ENCODE measurements around the gene HSF4.

HSF4 gene

DNA sequence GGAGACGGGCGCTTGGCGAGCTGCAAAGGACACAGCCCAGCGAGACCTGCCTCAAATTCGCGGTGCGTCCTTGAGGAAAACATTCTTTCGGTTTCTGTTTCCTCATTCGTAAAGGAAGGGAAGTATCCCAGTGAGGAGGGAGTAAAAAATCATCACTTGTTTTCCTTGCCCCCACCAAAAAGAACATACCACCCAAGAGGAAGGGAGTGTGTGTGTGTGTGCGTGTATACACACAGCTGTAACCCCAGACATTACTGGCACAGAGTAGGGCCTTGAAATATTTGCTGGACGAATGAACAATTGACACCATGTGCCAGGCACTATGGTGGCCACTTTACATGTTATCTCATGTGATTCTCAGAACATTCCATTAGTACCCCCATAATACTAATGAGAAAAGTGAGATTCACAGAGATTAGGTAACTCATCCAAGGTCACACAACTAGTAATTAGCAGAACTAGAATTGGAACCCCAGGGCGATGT is 21.1 kb downstream of the HSF4 start:
- no peak for DNase-seq

DNA sequence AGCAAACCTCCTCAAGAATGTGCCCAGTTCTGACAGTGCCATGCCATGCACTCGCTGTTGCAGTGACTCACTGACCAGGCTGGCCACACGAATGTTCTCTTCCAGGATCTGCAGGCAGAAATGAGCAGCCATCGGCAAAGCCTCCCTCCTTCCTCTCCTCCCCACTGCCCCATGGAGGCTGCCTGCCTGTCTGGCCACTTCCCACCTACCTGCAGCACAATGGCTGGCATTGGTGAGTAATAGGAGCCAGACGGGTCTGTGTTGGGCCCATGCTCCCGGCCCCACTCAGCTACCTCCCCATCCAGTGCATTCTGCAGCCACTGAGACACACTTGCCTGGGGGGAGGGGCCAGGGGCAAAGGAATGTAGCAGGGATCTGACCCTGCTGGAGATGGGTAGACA is 22.0 kb downstream of the HSF4 start:
- DNase-seq: no peak

DNA sequence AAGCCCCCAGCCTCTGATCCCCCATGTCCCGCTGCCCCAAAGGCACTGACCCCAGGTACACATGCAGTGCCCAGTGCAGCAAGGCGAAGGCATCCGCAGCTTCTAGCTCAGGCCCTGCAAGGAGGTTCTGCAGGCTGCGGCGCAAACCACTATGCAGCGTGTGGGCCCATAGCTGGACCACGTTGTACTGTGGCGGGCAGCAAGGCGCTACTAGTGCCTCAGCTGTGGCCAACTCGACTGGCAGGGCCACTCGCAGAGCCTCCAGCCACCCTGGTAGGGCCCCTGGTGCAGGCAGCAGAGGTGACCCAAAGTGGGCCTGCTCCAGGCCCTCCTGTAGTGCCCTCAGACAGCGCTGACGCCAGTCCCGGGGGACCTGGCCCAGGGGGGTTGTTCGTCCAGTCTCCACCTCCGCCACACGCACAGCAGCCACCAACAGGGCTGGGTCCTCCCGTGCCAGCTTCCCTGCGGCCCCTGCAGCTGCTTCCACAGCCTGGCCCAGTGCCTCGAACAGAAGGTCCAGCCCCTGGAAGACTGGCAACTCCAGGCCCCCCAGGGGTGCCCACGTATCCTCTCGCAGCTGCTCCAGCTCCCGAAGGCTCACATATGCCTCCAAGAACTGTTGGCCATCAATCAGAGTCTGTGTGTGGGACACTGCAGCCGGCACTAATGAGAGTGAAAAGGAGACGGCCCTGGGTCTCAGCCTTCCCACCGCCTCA is 22.8 kb downstream of the HSF4 start:
- no peak for DNase-seq

DNA sequence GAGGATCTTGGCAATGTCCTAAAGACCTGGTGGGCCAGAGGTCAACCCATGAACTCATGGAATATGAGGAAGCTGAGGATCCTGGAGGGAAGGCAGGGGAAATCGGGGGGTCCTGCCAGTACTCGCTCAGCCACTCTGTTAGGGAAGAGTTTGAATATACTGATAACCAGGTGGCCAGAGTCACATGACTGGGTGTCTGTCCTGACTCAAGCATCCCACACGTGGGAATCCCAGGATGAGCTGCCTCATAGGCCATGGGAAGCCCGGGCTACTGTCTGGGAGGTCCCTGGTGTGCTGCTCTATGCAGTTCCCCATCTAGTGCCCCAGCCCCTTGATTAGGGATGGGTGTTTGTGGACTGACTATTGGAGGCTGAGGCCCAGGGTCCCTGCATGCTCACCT is 23.8 kb downstream of the HSF4 start:
- DNase-seq: no peak

DNA sequence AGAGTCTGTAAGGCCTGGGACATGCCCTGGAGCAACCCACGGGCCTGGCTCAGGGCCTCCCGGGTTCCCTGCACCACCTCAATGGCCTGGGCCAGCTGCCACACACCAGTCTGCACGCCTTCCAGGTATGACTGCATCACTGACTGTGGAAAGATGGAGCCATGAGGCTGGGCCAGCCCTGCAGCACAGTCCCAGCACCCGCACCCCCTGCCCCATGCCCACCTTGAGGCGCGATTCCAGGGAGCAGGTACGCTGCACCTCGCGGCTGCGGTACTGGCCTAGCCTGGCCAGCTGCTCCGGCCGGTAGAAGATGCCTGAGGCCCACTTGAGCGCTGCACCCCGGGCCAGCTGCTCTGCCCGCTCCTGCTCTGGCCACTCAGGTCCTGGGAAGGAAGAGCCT is 24.3 kb downstream of the HSF4 start:
- no peak for DNase-seq

DNA sequence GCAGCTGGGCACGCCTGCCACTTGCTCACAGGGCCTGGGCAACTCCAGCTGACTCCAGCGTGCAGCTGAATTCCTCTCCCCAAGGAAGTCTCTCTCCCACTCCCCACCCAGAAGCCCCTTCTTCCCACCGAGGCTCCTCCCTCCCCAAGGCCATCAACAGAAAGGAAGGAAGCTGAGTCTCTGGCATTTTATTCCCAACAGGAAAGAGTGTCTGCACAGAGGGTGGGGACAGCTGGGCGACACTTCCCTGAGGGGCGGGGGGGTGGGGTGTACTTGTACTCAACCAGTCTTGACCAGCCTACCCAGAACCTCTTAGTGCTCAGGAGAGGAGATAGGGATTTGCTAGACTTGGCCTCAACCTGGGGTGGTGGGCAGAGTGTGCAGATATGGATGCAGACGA is 25.5 kb downstream of the HSF4 start, which contains the start of gene EXOC3L1:
EXOC3L1 (minus strand) TSS at position 96 of the 400 bp plus-strand sequence. CDS start 460 bp downstream, outside the sequence.
- DNase-seq: no peak

DNA sequence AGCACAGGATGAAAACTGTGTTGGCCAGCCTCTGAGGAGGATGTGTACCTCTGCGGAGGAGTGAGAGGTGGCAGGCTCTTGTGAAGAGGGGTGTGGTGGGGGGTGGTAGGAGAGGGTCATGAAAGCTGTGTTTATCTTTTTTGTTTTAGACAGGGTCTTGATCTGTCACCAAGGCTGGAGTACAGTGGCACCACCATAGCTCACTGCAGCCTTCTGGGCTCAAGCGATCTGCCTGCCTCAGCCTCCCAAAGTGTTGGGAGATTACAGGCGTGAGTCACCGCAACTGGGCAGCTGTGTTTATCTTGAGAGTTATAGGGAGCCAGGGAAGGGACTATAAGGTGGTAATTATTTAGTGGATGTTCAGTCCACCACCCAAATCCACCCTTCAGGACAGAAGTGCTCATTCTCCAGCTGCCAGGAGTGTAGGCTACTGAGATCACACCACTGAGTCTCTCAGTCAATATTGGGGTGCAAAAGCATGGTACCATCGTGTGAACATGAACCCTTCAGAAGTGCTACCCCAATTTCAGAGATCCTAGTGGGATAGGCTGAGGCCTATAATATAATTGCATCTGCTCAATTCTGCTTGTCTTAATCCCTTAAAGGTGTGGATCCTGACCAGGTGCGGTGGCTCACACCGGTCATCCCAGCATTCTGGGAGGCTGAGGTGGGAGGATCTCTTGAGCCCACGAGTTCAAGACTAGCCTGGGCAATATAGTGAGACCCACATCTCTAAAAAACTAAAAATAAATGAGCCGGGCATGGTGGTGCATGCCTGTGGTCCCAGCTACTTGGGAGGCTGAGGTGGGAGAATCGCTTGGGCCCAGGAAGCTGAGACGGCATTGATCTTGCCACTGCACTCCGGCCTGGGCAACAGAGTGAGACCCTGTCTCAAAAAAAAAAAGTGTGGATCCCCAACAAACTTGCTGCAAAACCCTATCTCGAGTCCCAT is 26.2 kb downstream of the HSF4 start:
- DNase-seq: no peak

DNA sequence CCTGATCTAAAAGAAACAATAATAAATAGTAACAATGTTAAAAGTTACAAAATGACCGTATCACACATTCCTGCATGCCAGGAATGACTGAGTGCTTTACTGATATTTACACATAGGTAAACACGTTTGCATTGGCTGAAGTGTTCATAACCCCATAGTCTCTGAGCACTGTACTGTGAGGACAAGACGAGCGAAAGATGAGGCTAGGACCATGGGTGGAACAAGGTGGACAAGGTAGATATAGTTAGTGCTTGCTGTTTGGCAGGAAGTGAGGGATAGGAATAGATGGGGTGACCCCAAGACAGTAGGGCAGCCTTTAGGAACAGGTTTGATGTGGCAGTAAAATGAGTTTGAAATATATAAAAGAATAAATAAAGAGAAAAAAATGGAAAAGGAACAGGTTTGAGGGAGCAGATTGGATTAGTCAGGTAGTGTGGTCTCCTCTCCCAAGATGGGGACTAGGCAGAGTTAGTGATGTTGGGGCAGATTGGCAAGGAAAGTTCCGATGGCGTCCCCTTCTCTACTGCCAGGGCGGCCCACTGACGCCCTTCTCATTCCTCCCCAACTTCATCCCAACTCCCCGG is 27.0 kb downstream of the HSF4 start:
- no peak for DNase-seq

DNA sequence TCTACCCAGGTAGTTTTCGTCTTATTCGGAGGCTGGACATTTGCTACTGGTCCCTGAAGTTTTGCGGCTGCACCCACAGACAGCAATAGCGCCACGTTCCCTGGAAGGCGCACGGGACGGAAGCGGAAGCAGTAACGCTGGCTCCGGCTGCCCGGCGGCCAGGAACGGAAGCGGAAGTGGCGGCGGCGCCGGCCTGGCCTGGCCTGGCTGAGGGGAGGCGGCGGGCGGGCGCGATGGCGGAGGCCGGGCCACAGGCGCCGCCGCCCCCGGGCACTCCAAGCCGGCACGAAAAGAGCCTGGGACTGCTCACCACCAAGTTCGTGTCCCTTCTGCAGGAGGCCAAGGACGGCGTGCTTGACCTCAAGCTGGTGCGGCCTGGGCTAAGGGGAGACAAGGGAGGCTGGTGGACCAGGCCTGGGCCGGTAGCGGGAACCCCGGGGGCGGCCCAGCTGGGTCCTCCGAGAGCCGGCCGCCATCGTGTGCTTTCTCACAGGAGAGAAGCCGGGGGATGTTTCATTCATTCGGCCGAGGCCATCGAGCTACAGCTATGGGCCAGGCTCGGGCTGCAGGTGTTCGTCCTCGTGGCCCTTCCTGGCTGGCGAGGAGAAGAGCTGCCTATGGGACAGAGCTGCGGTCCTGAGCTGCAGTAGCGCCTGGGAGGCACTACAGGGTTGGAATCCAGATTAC is 27.6 kb downstream of the HSF4 start, which contains the start of gene E2F4:
E2F4 (plus strand) TSS at position 161 of the 687 bp plus-strand sequence; CDS start at position 234, 73 bp downstream.
- DNase-seq: peak; percentile 93

DNA sequence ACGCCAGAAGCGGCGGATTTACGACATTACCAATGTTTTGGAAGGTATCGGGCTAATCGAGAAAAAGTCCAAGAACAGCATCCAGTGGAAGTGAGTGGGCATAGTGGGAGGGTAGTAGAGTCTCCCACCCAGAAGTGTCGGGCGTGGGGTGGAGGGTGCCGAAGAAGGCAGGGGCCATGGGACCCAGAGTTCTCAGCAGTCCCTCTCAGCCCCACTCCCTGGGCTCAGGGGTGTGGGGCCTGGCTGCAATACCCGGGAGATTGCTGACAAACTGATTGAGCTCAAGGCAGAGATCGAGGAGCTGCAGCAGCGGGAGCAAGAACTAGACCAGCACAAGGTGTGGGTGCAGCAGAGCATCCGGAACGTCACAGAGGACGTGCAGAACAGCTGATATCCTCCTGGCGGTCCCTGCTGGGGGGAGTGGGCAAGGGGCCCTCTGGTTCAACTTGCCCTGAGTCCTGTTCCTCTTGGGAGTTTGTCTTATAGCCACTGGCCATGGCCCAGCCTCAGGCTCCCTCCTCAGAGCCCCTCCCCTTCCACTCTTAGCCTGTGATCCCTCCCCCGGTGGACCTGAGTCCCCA is 28.3 kb downstream of the HSF4 start:
- DNase-seq: no peak

DNA sequence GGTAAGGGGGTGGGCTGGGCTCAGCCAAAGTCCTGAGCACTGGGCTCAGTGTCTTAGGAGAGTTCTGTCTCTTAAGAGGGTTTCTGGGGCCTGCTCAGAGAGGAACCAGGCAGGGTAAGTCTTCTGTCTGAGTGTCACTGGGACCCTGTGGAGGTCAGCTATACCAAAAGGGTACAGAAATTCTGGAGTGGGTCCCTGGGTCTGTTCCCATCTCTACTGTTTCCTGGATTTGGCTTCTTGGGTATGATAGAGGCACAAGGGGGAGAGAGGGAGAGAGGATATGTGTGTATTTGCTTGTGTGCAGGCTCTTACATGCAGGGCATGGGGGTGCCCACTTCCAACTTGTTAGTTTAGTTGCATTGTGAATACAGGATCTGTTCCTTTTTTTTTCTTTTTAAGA is 29.0 kb downstream of the HSF4 start:
- no peak for DNase-seq

DNA sequence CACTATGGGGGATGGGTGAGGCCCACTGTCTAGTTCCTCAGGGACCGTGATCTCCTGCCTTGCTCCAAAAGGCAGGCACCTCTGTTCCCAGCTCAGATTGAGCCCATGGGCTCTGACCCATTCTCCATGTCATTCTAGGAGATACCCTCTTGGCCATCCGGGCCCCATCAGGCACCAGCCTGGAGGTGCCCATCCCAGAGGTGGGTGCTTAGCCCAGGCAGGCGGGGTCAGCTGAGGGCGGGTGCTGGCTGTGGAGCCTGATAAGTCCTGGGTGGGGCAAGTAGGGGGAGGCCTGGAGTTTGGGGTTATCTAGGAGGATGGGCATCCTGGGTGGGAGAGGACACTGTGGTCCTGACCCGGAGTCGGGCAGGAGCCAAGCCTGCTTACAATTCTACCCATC is 29.7 kb downstream of the HSF4 start:
- no peak for DNase-seq

DNA sequence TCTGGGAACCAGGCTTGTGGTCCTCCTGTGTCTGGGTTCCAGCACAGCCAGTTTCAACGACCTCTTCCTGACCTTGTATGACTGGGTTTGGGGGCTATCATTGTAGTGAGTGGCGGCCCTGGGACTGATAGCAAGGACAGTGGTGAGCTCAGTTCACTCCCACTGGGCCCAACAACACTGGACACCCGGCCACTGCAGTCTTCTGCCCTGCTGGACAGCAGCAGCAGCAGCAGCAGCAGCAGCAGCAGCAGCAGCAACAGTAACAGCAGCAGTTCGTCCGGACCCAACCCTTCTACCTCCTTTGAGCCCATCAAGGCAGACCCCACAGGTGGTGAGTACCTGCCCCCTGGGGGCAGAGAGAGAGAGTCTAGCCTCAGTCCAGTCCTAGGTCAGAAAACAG is 31.1 kb downstream of the HSF4 start:
- DNase-seq: no peak

DNA sequence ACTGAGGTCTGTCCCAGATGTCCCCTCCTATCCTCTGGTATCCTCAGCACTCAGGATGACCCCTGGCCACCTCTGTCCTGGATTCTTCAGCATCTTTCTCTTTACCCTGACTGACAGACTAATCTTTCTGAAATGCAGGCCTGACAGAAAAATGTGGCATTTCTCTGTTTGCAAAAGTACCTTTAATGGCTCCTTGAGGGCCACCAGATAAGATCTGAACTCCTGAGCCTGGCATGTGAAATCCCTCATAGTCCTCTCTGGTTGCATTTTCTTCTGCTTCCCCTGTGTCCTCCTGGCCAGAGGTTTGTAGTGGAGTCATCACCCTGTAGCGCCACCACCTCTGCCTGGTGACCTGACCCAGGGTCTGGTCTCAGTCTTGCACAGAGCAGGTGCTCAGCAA is 32.3 kb downstream of the HSF4 start:
- DNase-seq: no peak

DNA sequence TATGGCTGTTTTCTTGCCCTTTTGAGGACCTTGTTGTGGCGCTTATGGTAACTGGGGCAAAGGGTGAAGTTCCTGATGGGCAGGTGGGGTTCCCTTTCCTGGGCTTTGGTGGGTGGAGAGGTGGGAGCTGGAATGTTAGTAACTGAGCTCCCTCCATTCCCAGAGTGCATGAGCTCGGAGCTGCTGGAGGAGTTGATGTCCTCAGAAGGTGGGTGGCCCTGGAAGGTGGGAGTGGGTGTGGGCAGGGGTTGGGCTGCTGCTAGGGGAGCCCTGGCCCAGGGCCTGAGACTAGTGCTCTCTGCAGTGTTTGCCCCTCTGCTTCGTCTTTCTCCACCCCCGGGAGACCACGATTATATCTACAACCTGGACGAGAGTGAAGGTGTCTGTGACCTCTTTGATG is 33.2 kb downstream of the HSF4 start:
- no peak for DNase-seq

DNA sequence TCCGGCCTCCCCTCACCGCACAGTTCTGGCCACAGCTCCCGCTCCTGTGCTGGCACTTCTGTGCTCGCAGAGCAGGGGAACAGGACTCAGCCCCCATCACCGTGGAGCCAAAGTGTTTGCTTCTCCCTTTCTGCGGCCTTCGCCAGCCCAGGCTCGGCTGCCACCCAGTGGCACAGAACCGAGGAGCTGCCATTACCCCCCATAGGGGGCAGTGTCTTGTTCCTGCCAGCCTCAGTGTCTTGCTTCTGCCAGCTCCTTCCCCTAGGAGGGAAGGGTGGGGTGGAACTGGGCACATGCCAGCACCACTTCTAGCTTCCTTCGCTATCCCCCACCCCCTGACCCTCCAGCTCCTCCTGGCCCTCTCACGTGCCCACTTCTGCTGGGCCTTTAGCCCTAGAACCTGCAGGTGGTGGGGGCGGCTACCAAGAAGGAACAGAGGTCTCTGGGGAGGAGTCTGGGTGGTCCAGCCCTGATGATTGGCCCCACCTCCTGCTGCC is 33.7 kb downstream of the HSF4 start:
- no peak for DNase-seq

DNA sequence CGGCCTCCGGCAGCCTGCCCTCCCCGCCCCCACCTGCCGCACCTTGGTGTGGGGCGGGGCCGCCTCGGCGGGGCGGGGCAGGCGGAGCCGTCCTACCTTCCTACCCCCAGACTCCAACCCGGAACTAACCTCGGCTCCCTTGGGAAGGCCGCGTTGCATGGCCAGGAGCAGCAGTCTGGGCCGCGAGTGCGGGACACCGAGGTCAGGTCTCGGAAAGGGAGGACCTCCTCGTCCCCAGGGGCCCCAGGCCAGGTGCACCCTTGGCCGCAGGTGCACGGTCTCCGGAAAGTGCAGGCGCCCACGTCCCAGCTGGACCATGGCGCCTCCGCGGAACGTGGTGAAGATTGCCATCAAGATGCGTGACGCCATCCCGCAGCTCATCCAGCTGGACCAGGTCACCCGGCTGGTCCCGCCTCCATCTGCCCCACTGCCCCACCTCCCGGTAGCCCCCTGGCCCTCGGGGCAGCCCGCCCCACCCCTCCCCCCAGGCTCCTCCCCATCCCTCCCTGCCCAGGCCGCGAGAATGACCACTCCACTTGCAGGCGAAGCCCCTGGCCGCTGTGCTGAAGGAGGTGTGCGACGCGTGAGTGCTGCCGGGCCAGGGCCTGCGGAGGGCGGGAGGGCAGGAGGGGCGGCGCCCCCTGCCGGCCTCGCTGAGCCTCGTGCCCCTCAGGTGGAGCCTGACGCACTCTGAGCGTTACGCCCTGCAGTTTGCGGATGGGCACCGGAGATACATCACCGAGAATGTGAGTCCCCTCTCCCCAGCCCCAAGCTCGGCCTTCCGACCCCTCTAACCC is 34.7 kb downstream of the HSF4 start, which contains the start of gene ELMO3:
ELMO3 (plus strand) TSS at position 121 of the 797 bp plus-strand sequence; CDS start at position 317, 196 bp downstream.
- no peak for DNase-seq

DNA sequence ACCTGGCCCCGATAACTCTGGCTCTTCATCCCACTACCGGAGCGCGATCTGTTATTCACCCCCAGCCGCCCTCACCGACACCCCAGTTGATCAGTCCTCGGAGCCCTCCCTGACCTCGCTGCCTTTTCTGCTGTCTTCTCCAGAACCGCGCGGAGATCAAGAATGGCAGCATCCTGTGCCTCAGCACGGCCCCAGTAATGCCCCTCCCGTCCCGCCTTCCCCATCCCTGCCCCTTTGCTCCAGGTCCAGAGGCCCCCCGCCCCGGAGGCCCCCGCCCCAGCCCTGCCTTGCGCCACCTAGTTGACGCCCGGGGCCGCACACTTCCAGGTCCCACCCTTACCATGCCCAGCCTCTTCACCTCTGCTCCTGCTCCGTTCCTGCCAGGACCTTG is 35.3 kb downstream of the HSF4 start:
- DNase-seq: no peak

DNA sequence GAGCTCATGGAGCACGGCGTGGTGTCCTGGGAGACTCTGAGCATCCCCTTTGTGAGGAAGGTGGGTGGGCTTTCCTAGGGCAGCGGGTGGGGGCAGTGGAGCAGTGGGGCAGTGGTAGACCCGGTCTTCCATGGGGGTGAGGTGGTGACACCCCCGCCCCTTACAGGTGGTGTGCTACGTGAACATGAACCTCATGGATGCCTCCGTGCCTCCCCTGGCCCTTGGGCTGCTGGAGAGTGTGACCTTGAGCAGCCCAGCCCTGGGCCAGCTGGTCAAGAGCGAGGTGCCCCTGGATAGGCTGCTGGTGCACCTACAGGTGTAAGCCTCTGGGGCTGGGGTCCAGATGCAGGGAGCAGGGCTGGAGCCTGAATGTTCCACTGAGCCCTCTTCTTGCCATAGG is 35.9 kb downstream of the HSF4 start:
- no peak for DNase-seq

DNA sequence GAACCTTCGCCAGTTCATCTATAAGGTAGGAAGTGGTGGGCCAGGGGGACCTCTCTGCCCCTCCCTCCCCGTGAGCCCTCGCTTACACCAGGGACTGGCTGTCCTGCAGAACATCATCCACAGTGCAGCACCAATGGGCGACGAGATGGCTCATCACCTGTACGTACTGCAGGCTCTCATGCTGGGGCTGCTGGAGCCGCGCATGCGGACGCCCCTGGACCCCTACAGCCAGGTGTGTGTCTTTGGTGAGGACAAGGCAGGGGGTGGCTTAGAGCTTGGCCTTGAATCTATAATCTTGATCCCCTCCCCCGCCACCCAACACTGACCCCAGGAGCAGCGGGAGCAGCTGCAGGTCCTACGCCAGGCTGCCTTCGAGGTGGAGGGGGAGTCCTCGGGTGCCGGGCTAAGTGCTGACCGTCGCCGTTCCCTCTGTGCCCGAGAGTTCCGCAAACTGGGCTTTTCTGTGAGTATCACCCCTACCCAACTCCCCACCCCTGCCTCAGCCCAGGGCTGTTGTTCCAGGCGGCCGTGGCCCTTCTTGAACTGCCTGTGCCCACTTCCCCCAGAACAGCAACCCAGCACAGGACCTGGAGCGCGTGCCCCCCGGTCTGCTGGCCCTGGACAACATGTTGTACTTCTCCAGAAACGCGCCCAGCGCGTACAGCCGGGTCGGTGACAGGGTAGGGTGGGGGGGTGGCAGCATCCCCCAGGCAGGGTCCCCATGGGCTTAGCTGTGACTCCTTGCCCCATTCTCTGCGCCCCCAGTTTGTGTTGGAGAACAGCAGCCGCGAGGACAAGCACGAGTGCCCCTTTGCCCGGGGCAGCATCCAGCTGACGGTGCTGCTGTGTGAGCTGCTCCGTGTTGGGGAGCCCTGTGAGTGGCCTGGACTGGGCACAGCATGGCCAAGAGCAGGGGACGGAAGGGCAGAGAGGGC is 37.1 kb downstream of the HSF4 start:
- no peak for DNase-seq
